ENCODE data around the gene CSAD.
"Not testable (repeated sequence)": the region's sequence is repeated elsewhere in the genome, so short reads cannot be mapped to it uniquely, and the experiment has no call there.

Gene CSAD

DNA sequence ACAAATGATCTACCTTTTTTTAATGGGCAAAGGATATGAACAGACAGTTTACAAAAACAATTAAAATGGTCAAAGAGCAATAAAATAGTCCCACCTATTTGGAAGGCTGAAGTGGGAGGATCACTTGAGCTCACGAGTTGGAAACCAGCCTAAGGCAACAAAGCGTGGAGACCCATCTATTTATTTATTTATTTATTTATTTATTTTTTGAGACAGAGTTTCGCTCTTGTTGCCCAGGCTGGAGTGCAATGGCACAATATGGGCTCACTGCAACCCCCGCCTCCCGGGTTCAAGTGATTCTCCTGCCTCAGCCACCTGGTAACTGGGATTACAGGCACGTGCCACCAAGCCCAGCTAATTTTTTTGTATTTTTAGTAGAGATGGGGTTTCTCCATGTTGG lies 3.3 kb downstream of the CSAD start:
- DNase-seq: not testable (repeated sequence)

DNA sequence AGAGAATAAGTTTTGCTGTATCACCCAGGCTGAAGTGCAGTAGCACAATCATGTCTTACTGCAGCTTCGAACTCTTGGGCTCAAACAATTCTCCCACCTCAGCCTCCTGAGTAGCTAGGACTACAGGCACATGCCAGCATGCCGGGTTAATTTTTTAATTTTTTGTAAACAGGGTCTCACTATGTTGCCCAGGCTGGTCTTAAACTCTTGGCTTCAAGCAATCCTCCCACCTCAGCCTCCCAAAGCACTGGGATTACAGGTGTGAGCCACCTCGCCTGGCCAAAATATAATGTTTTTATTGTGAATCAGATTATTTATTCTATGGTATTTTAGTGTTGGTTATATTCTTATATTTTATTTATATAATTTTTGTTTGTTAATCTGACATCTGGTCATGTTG lies 4.0 kb downstream of the CSAD start:
- no peak for DNase-seq

DNA sequence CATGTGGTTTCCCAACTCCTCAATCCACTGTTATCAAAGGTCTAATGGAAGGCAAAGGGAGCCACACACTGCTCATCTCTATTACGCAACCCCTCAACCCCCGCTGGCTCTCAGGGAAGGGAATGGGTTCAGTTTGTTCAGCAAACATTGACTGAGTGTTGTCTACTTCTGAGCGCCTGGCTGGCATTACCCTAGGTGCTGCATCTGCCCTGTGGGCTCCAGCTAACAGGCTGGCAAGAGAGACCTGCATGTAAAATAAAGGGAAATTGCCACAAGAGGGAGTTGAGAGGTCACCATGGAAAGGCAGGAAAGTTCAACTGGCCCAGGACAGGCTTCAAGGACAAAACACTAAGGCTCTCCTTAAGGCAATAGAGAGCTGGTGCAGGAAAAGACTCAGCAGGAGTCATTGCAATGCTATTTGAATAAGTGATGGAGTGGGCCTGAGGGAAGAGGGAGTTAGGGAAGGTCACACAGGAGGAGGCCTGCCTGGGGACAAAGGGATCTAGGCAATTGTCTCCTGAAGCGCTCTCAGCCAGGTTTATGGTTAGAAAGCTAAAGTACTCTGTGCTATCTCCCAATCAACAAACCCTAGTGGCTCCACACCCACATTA lies 5.7 kb downstream of the CSAD start:
- no peak for DNase-seq

DNA sequence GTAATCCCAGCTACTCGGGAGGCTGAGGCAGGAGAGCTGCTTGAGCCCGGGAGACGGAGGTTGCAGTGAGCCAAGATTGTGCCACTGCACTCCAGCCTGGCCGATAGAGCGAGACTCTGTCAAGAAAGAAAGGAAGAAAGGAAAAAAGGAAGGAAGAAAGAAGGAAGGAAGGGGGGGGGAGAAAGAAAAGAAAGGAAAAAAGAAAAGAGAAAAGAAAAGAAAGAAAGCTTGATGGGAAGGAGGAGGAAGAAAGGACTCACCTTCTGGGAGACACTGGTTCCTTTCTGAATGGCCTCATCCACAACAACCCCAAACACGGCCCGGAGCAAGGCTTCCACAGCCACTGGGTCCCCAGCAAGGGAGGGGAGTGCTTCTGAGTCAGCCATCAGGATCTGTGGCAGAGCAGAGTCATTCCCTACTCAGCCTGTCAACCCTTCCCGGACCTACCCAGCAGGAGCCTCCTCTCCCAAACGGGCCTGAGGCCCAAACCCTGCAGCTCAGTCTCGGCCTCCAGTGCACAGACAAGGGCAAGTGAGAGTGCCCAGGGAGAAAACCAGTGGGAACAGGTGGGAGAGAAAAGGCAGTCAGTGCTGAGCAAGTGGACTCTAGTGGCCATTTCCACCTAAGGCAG lies 7.5 kb downstream of the CSAD start:
- no peak for DNase-seq

DNA sequence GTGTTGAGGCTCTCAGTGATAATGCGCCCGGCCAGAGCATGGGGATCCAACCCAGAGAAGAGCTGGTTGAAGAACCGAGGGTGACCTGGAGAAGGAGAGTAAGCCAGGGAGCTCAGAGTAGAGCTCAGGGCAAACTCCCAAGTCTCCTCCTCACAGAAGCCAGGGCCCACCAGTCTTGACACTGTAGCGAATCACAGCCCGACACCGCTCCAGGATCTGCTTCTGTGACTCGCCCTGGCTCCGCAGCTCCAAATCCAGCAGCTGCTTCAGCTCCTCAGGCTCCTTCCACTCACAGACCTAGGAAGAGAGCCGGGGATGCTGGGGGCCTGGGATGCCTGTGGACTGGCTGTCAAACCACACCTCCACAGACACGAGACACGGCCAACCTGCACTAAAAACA lies 8.4 kb downstream of the CSAD start:
- DNase-seq: no peak

DNA sequence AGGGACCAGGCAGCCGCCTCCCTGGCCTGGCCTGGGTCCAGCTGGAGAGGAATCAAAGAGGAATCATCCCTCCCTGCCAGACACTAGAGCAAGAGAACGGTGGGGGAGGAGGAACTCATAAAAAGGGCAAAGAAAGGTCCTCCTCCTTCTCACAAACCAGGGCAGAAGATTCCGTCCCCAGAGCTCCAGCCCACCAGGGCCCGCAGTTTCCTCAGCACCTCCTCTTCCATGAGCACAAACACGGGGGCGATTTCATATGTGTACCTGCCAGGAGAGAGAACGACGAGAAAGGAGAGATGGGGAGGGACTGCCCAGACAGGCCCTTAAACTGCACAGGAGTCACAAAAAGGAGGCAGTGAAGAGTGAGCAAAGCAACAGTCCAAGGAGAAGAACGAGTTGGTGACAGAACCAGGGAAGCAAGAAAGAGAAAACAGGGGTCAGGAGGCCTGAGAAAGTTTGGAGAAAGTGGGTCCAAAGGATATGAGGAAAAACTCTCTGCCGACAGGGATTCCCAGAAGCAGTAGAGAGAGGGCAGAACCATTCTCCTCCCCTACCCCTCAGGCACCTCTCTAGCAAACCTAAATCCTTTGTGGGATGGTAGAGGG lies 8.9 kb downstream of the CSAD start:
- no peak for DNase-seq

DNA sequence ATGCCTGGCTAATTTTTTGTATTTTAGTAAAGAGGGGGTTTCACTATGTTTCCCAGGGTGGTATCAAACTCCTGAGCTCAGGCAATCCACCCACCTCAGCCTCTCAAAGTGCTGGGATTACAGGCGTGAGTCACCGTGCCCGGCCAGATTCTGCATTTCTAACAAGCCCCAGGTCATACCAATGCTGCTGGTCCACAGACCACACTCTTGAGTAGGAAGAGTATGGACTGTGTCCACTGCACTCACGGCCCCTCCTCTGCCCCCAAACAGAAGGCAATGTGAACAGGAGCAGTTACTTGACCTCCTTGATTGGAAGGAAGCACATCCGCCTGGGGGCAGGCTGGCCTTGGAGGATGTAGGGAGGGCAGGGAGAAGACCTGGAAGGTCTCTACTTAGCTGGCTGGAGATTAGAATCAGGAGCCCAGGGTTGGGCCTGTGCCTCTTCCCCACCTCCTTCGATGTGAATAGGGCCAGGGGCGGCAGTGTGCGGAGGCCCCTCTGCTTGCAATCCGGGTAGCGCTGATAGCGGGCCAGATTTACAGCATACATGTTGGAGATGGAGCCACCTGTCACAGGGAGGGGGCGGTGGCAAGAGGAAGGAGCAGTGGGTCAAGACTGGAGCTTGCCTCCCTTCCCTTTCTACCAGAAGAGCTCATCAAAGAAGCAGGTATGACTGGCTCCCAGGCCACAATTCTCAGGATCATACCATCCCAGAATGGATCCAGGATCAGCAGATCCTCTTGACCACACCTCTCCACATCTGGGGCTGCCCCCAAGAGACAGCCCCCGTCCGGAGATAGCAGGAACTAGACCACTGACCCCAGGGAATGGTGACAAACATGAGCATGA lies 9.6 kb downstream of the CSAD start:
- DNase-seq: no peak

DNA sequence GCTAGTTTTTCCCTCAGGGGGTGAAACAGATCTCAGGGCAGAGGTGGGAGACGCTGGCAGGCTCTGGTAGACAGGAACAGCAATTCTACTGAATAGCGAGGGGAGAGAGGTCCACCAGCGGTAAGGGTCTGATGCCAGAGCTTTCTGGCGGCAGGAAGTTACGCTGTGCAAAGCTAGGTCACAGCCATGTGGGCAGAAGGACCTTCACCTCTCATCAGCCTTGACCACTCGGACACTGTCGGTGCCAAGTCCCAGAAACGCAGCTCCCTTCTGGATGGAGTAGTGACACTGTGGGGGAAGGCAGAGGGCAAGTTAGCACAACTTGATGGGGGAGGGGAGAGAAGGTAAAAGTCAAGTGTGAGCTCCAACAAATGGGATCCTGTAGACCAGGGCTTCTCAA lies 10.5 kb downstream of the CSAD start:
- DNase-seq: no peak

DNA sequence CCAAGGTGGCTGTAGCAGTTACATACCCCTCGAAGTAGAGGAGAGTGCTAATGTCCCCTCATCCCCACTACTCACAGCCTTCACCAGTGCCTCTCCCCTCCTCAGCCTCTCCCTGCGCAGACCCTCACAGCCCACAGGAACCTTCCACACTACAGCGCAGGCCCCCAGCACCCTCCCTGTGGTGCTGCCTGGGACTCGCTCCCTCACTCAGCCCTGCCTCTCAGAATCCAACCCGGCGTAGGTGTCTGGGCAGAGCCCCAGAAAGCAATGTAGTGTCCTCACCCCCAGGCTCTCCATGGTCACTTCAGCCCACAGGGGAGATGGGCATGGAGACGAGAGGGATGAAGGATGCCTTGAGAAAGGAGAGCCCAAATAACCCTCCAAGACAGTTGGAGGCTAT lies 11.1 kb downstream of the CSAD start:
- no peak for DNase-seq

DNA sequence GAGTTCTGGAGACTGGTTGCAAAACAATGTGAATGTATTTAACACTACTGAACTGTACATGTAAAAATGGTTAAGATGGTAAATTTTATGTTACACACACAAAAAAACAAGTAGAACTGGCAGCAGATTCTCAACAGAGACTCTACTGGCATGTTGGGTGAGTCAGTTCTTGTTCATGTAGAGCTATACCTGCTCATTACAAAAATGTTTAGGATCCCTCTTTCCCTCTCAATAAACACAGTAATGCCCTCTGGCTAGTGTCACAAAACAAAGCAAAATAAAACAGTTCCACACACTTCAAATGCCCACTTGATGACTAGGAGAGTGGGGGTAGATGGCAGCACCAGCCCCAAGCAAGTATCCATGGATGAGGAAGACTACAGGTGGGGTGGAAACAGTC lies 13.9 kb downstream of the CSAD start:
- no peak for DNase-seq

DNA sequence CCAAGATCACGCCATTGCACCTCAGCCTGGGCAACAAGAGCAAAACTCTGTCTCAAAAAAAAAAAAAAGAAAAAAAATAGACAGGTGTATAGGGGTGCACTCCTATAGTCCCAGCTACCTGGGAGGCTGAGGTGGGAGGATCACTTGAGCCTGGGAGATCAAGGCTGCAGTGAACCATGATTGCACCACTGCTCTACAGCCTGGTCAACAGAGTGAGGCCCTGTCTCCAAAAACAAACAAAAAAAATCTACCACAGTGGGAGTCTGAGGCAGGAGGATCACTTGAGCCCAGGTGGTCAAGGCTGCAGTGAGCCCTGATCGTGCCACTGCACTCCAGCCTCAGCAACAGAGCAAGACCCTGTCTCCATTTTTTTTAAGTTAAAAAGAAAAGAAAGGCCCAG lies 17.7 kb downstream of the CSAD start:
- not testable (repeated sequence) for DNase-seq

DNA sequence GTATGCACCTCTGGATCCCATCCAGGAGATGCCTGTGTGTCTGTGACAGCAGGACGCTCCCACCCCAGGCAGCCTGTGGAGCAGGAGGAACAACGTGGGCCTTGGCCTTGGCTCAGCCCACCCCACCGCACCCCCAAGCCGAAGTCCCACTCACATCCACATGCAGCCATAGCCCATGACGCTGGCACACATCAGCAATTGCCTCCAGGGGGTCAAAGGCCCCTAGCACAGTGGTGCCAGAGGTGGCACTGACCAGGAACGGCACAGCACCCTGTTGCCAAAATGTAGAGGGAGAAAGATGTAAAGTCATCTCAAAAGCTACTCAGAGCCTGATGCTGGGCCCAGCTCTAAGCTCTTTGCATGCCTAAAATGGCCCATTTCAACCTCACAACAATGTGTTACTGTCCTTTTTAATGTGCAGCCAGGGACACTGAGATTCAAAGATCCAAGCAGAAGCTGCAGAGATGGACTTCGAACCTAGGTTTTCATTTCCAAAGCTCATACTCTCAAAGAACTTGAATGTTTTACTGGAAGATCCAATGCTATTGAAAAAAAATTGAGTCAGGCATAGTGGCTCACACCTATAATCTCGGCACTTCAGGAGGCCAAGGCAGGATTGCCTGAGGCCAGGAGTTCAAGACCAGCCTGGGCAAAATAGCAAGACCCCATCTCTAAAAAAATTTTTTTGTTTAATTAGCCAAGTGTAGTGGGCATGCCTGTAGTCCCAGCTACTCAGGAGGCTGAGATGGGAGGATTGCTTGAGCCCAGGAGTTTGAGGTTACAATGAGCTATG lies 19.4 kb downstream of the CSAD start:
- DNase-seq: no peak

DNA sequence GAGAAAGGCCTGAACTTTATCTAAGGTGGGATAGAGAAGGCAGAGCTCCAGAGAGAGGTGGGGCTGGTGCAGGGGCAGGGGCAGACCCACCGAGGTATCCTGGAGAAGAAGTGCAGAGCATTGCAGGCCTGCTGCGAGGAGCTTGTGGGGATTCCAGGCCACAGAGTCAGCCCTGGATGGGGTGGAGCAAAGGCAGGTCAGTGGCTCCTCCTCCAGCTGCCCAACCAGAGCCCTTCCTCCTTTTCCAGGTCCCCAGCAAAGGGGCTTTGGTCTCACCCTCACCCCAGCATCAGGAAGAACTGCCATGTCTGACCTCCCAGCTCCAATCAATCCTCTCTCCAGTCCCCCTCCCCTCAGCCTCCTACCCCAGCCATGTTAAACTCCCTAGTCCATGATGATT lies 20.1 kb downstream of the CSAD start:
- DNase-seq: no peak

DNA sequence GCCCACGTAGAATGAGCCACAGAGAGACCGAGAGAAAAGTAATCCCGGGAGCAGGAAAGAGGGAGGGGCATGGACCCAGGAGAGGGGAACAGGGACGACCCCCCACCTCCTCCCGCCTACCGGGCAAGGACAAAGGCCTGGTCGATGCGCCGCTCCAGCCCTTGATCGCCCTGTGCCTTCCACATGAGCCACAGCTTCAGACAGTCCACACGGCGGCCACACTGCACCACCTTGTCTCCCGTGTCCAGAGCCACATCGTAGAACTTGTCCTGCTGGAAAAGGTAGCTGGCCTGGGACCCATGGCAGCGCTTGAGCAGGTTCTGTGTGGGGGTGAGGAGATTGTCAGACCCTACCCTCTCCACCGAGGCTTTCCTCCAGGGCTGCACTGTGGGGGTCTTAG lies 20.7 kb downstream of the CSAD start:
- no peak for DNase-seq

DNA sequence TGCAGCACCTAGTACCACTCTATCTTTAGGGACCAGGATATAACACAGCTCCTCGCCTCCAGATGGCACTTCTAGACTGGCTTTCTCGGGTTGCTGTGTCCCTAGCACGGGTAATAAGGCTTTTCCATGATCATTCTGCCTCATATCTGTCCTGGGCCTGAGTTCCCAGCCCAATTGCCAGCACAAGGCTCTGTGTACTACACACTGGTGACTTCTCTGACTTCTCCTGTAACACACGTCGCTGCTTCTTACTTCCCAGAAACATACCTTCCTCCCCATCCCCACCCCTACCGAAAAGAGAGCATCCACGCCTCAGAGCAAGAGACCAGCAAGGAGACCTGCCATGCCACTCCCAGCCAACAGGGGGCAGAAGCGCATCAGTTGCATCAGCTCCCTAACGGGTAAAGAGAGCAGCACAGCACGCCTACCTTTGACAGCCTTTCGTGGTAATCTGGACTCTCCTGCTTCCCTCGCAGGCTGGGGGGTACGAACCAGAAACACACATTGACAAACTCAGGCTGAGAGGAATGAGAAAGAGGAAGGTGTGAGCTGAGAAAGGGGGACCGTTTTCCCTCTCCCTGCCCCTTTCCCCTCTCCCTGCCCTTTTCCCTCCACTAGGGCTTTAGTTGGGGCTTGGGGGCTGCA lies 21.4 kb downstream of the CSAD start:
- DNase-seq: peak; percentile 94

DNA sequence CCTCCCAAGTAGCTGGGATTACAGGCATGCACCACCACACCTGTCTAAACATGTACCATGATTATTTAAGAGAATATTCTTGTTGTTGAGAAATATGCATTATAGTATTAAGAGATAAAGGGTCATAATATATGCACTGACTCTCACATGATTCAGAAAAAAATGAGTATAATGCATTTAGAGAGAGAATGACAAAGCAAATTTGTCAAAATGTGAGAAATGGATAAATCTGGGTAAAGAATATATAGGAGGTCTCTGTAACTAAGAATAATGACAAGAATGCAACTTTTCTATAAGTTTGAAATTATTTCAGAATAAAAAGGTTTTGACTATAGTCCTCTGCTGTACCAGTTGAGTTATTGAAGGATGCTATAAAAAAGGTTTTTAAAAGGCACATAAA lies 28.3 kb downstream of the CSAD start:
- no peak for DNase-seq

DNA sequence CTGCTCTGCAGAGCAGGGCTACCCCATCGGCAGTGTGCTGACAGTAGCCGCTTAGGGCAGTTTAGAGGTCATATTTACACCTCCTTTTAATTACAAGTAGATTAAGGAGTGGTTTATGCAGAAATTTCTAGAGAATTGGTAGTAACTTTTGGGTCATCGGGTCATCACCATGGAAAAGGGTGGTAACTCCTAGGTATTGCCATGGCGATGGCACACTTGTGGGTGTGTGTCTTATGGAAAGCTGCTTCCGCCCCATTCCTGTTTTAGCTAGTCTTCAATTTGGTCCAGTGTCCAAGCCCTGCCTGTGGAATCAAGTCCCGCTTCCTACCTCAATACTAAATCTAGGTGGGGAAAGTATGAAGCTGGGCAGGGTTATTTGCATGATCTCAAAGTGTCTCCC lies 29.7 kb downstream of the CSAD start:
- no peak for DNase-seq

DNA sequence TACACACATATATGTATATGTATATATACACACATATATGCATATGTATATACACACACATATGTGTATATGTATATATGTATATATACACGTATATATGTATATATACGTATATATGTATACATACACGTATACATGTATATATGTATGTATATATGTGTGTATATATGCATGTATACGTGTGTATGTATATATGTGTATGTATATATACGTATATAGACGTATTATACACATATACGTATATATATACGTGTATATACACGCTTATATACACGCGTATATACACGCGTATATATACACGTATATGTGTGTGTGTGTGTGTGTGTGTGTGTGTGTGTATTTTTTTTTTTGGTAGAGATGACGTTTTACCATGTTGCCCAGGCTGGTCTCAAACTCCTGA lies 33.1 kb downstream of the CSAD start:
- DNase-seq: no peak

DNA sequence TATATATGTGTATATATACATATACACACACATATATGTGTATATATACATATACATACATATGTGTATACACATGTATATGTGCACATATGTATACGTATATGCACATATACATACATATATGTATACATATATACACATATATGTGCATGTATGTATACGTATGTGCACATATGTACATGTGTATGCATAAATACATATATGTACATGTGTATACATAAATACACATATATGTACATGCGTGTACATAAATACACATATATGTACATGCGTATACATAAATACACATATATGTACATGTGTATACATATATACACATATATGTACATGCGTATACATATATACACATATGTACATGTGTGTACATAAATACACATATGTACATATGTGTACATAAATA lies 33.5 kb downstream of the CSAD start:
- DNase-seq: no peak

DNA sequence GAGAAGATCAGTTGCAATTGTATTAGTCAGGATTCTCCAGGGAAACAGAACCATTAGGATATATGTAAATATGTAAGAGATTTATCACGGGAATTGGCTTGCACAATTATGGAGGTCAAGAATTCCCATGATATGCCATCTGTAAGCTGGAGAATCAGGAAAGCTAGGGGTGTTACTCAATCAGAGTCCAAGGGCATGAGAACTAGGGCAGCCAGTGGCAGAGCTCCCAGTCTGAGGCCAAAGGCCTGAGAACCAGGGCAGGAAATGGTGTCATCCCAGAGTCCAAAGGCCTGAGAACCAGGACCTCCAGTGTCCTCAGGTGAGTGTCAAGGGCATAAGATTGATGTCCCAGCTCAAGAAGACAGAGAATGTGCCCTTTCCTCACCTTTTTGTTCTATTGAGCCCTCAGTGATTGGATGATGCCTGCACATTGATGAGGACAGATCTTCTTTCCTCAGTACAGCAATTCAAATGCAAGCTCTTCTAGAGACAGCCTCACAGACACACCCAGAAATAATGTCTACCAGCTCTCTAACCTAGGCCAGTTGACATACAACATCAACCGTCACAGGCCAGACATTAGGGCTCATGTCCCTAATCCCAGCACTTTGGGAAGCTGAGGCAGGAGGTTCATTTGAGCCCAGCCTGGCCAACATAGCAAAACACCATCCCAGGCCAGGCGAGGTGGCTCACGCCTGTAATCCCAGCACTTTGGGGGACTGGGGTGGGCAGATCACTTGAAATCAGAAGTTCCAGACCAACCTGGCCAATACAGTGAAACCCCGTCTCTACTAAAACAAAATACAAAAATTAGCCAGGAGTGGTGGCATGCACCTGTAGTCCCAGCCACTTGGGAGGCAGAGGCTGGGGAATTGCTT lies 35.1 kb downstream of the CSAD start:
- DNase-seq: no peak

DNA sequence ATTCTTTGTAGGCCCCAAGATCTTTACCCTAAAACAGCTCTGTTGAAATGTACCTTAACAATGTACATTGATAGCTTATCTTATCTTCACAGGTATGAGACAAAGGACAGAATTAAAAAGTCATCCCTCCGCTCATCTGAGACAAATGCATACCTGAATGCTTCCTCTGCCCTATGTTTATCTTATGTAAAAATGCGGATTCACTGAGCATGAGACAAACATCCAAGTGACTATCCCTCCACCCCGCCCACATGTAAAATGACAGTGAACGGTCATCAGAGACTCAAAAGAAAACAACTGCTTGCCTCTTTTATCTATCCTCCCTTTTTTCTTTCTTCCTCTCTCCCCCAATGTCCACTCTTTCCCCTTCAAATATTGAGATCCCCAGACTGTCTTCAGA lies 37.4 kb downstream of the CSAD start:
- DNase-seq: no peak

DNA sequence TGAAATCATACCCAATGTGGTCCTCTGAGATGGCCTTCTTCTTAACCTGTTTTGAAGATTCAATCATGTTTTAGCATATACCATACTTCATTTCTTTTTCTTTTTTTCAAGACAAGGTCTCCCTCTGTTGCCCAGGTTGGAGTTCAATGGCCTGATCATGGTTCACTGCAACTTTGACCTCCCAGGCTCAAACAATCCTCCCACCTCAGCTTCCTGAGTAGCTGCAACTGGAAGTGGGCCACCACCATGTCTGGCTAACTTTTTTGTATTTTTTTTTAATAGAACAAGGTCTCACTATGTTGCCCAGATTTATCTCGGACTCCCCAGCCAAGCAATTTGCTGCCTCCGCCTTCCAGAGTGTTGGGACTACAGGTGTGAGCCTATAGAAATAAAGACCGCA lies 47.0 kb downstream of the CSAD start:
- no peak for DNase-seq
